NOMO-1 treated with DMSO at 0.1 percent for 48 hours (cell line): ENCODE data around the gene CDC42BPA.
A peak's percentile ranks its signal among the peaks of the same experiment; 100 is the strongest.

ENCODE experiments used
- DNase-seq: peaks from one replicate; lab custom pipeline; 2025; ENCODE audit not compliant: unreplicated experiment; lab: John Stamatoyannopoulos, UW

The CDC42BPA gene

DNA sequence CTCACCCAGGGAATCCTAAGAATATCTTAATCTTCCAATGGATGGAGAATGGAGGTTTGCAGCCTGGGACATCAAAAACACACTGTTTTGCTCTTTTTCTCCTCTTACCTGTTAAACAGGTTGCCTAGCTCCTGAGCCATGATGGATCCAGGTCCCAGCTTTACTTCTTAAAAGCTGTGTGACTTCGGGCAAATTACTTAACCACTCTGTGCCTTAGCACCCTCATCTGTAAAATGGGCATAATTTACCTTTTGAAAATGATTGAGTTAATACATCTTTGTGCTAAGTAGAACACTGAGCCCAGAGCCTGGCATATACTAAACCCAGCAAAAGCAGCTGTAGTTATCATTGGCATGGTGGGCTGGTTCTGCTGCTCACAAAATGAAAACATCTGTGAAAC is 368.0 kb downstream of the CDC42BPA start:
- DNase-seq, result no peak

- no peak for DNase-seq
Observed at GRCh38 chr1:226949401-226949800, 368.9 kb downstream of the CDC42BPA start.

DNA sequence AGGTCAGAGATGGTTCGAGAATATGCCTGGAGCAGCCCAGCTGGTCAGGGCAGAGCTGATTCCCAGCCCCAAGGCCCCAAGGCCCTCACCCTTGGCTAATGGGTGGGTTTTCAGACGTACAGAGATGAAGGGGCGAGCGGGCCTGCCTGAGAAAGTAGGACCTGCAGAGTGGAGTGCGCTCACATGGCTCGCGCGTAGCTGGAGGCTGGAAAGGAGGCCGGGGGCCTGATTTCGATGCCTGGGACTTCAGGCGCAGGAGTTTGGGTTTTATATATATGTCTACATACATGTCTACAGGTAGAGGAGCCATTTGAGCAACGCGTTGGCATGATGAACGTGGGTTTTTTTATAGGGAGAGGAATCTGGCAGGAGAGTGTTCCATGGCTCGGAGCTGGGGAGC is 369.3 kb downstream of the CDC42BPA start:
- DNase-seq, result no peak

DNA sequence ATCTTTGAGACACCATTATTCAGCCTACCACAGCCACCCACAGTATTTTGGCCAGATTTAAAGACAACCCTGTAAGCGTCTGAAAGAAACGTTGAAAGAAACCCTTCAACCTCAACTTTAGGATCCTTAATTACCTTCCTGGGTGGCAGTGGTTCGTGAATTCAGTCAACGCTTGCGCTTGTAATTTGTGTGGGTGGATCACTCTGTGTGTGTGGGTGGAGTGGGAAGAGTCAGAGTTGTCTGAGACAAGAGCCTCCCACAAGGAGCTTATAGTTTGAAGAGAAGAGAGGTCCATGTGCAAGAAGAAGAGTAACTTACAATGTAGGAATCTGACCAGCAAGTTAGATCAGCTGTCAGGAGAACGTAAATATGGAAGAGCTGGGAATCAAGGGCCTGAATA is 369.8 kb downstream of the CDC42BPA start:
- no peak for DNase-seq

DNA sequence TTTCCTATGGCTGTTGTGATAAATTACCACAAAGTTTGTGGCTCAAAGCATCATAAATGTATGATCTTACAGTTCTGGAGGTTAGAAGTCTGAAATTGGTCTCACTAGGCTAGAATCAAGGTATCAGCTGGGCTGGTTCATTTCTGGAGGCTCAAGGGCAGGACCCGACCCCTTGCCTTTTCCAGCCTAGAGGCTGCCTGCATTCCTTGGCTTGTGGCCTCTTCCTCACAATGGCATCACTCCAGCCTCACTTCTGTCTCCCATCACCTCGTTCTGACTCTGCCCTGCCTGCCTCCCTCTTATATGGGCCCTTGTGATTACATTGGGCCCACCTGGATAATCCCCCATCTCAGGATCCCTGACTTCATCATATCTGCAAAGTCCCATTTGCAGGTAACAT is 370.2 kb downstream of the CDC42BPA start:
- no peak for DNase-seq

GRCh38 chr1:226946841-226947240 is 371.5 kb downstream of the CDC42BPA start:
- DNase-seq, result no peak

GRCh38 chr1:226946285-226946684 is 372.0 kb downstream of the CDC42BPA start:
- DNase-seq, result no peak

- no peak for DNase-seq
Observed at GRCh38 chr1:226945858-226946245, 372.4 kb downstream of the CDC42BPA start.

DNA sequence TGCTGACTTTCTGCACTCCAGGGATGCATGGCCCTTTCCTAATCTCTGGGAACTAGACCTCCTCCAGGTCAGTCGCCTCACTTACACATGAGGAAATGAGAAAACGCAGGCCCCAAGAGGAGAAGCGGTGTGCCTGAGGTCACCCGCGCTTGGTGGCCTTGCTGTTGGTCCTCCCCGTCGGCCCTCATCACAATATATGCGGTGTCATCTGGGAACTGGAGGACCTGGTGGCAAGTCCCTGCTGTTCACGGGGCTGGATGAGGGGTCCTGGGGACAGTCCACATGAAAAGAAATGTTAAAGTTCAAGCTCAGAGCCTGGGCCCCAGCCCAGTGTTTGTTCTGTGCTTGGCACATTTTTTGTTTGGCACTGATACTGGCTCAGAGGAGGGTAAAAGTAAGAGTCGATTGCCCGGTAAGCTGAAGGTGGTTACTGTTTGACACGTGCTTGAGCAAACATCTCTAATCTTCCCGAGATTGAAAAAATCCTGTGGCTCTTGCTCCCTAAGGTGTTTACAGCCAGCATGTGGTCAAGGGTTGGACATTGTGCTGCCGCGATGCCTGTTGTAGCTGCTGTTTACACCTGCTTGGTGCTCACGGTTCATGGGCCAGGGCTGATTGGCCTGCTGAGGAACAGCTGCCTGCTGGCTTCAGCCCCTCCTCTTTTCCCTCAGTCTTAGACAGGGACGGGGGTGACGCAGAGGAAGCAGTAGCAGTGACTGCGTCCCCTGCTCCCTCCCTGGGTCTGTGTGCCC is 373.0 kb downstream of the CDC42BPA start:
- DNase-seq, result no peak

DNA sequence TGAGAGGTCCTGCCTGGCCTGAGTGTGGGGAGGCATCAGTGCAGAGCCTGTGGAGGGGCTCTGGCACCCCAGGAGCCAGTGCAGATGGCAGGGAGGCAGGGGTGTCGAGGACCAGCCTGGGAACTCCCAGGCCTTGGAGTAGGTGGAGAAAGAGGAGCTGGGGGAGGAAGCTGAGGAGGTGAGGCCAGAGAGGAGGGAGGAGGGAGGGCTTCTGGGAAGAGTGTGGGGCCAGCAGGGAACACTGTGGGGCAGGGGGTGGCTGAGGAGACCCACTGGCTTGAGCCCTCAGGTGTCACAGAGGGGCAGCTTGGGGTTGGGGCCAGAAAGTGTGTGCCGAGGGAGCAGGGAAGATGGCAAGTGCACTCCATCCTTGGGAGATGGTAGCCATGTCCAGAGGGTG is 374.4 kb downstream of the CDC42BPA start:
- DNase-seq, result no peak

DNA sequence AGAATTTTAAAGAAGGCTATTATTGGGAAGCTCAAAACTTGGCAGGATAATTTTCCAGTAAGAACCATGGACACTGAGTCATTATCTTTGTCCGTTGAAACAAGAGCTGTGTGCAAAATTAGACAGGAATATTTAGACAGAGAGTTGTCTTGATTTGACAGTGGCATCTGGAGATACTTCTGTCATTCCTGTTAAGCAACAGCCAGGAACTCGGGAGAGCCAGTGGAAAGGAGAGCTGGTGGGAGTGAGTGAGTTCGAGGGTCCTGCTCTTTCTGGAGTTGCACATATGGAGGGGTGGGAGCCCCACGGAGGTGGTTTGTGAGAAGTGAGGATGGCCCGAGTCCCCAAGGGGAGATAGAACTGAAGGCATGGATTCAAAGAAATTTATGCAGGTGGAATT is 375.1 kb downstream of the CDC42BPA start:
- no peak for DNase-seq

GRCh38 chr1:226942392-226942791 is 375.9 kb downstream of the CDC42BPA start:
- no peak for DNase-seq

- no peak for DNase-seq
Observed at GRCh38 chr1:226940806-226941067, 377.6 kb downstream of the CDC42BPA start.

GRCh38 chr1:226940029-226940805 is 378.1 kb downstream of the CDC42BPA start, which contains the start of gene COQ8A:
COQ8A (plus strand) TSS chr1:226940294; CDS start chr1:226961386, 21,092 bp downstream.
- peak; percentile 99 for DNase-seq
